ENCODE measurements around the gene SH3TC1.

Gene SH3TC1

DNA sequence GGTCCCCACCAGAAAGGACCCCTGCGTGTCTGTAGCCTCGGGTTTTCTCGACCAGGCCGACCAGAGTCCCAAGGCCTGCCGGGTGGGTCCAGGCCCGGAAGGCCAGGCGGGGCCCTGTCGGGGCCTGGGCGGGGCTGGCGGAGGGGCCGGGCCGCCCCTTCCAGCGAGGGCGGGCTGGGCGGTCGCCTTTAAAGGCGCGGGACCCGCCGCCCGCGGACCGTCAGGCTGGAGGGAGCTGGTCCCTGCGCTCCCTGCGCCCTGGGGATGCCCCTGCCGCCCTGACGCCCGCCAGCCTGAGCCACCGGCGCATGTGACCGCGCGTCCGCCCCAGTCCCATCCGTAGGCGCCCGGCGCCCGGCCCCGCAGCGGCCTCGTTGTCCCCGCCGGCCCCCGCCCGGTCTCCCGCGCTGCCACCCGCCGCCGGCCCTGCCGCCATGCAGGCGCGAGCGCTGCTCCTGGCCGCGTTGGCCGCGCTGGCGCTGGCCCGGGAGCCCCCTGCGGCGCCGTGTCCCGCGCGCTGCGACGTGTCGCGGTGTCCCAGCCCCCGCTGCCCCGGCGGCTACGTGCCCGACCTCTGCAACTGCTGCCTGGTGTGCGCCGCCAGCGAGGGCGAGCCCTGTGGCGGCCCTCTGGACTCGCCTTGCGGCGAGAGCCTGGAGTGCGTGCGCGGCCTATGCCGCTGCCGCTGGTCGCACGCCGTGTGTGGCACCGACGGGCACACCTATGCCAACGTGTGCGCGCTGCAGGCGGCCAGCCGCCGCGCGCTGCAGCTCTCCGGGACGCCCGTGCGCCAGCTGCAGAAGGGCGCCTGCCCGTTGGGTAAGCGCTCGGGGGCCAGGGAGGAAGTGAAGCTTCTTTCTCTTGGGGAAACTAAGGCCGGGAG lies 70.7 kb downstream of the SH3TC1 start, which contains the start of gene HTRA3:
Gene HTRA3, plus strand, starts transcription at position 220 of the 883 bp plus-strand sequence. Its CDS starts 215 bp downstream, at position 435.
- TF ChIP-seq, protein P1, sequence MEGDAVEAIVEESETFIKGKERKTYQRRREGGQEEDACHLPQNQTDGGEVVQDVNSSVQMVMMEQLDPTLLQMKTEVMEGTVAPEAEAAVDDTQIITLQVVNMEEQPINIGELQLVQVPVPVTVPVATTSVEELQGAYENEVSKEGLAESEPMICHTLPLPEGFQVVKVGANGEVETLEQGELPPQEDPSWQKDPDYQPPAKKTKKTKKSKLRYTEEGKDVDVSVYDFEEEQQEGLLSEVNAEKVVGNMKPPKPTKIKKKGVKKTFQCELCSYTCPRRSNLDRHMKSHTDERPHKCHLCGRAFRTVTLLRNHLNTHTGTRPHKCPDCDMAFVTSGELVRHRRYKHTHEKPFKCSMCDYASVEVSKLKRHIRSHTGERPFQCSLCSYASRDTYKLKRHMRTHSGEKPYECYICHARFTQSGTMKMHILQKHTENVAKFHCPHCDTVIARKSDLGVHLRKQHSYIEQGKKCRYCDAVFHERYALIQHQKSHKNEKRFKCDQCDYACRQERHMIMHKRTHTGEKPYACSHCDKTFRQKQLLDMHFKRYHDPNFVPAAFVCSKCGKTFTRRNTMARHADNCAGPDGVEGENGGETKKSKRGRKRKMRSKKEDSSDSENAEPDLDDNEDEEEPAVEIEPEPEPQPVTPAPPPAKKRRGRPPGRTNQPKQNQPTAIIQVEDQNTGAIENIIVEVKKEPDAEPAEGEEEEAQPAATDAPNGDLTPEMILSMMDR (IDR thresholded peaks at IDR 0.05; ENCODE audit: insufficient read depth, missing control alignments), result no peak
- FAIRE-seq (no peak), DNase-seq (ENCODE audit: insufficient read length, low spot score) (no peak)

- FAIRE-seq (no peak), DNase-seq (ENCODE audit: insufficient read length, low spot score) (no peak)
Observed at GRCh38 chr4:8270418-8270771, 71.3 kb downstream of the SH3TC1 start.

DNA sequence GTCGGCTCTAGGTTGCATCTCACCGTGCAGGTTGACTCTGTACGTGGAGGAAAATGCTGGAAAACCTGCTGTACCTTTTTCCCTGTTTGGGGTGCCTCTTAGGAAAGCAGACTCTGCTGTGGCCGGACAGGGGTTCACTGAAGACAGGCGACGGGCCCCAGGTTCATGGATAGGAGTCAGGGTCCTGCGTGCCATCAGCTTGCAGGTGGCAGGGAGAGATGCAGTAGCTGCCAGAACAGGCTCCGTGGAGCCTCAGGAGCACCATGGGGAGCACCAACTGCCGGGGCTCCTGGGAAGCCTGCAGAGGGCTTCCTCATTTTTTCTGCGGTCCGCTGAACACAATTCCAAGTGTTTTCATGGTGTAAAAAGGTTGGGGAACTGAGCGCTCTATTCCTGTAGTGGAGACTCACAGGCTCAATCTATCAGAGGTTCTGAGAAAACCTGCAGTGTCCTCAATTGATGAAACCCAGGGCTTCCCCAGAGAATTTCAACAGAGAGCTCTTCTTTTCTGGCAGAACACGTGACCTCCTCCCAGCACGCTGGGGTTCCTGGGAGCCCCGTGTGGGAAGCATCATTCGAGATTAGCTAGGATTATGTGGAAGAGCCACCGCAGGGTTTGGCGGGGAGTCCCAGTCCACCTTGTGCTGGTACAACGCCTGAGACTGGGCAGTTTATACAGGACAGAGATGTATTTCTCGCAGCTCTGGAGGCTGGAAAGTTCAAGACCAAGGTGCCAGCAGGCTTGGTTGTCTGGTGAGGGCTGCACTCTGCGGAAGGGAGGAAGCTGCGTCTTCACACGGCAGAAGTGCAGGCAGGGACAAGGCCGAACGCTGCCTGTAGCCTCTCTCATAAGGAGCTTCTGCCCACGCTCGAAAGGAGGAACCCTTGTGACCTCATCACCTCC lies 72.1 kb downstream of the SH3TC1 start:
- no peak for DNase-seq (ENCODE audit: insufficient read length, low spot score)
- TF ChIP-seq, protein P1 (IDR thresholded peaks at IDR 0.05; ENCODE audit: insufficient read depth, missing control alignments), result no peak
- FAIRE-seq, result no peak

More at GRCh38 chr4:8270418-8270771, 71.3 kb downstream of the SH3TC1 start:
- TF ChIP-seq, protein P1 (IDR thresholded peaks at IDR 0.05; ENCODE audit: insufficient read depth, missing control alignments), result no peak

- DNase-seq (ENCODE audit: insufficient read length, low spot score), result no peak
- TF ChIP-seq, protein P1 (IDR thresholded peaks at IDR 0.05; ENCODE audit: insufficient read depth, missing control alignments), result no peak
- FAIRE-seq, result no peak
Observed at GRCh38 chr4:8271821-8272220, 72.7 kb downstream of the SH3TC1 start.

DNA sequence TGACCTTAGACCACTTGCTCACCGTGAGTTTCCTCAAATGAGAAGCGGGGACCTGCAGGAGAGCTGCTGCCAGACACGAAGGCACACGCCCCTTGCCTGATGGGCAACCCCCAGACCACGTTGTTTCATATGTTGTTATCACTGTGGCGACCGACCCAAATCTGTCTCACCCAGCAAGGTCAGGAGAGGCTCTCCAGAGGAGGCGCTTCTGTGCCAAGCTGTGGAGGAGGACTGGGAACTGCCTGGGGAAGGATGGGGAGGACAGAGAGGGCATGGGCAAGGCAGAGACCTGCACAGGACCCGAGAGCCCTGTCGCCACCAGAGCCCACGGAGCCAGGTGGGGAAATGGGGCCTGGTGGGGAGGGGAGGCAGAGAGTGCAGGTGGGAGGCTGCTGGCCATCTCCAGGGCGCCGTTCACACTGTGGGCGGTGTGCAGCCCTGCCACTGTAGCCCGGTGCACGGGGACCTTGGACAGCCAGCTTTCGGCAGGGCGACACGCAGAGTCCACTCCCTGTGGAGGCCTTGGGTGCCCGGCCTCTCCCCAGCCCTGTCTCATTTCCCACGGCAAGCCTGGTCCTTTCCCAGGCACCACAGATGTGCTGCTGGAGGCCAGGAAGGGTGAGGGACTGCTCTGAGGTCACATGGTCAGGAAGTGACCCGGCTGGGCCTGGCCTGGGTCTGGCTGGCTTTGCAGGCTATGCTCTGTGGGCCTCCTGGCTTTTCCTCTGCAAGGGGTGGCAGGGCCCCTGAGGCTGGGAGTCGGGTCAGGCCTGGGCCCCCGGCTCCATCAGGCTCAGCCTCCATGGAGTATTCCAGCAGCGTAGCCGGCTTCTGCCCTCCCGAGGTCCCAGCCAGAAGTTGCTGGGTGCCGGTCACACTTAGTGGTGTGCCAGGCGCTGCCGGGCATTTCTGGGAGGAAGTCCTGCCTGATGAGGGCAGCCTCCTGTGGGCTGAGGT lies 73.7 kb downstream of the SH3TC1 start:
- TF ChIP-seq, protein P1 (IDR thresholded peaks at IDR 0.05; ENCODE audit: insufficient read depth, missing control alignments), result no peak
- no peak for DNase-seq (ENCODE audit: insufficient read length, low spot score)
- no peak for FAIRE-seq

DNA sequence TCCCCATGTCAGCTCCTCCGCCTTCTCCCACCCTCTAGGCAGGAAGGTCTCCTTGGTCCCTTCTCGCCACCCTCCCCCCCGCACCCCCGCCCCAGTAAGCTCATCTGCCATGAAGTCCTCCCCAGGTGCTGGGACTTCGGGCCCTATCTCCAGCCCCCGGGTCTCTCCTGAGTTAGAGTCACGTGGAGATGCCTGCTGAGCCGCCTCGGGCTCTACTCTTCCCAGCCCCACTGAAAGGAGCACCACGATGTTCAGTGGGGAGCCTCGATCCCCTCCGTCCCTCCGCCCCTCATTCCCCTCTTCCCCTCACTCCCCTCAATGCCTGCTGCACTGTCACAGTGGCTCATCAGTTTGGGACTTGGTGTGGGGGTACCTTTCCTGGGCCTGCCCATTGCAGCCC lies 74.4 kb downstream of the SH3TC1 start:
- DNase-seq (ENCODE audit: insufficient read length, low spot score), result no peak
- no peak for FAIRE-seq
- TF ChIP-seq, protein P1 (IDR thresholded peaks at IDR 0.05; ENCODE audit: insufficient read depth, missing control alignments), result no peak
